ENCODE measurements around the gene RUFY1. TPM values are rescaled to one million over a fixed set of nuclear protein-coding genes. Genes with fewer than 3 reads are reported as not detected.
"Not testable (repeated sequence)": the region's sequence is repeated elsewhere in the genome, so short reads cannot be mapped to it uniquely, and the experiment has no call there.

RUFY1 gene
- polyA plus RNA-seq, result 53.7 TPM

GRCh38 chr5:179550511-179551342 is at the start of gene RUFY1:
TSS of gene RUFY1 (plus strand) at chr5:179550554. CDS start at chr5:179550570, 16 bp downstream.
- H3K4me3 Mint-ChIP-seq, result peak within 1 kb of the TSS; percentile 95 to 100 (median 99)
- H3K27ac Mint-ChIP-seq, result peak within 1 kb of the TSS; percentile 99 to 100 (median 100)
- peaks cover 25 to 27% (median 27%) of the 10 kb centered on the region in 3 donors for H3K4me1 Mint-ChIP-seq
- H3K27me3 Mint-ChIP-seq, result no peaks in the 10 kb centered on the region
- peaks cover 4% of the 10 kb centered on the region for H3K36me3 Mint-ChIP-seq
- no peaks in the 10 kb centered on the region for H3K9me3 Mint-ChIP-seq

- not testable (repeated sequence) for H3K27ac Mint-ChIP-seq, H3K27me3 Mint-ChIP-seq, H3K4me1 Mint-ChIP-seq, H3K36me3 Mint-ChIP-seq, H3K4me3 Mint-ChIP-seq, H3K9me3 Mint-ChIP-seq
Observed at GRCh38 chr5:179501997-179502396, 48.4 kb upstream of the RUFY1 start.

GRCh38 chr5:179502420-179502819 is 47.9 kb upstream of the RUFY1 start:
- H3K36me3 Mint-ChIP-seq, H3K27ac Mint-ChIP-seq: not testable (repeated sequence)

GRCh38 chr5:179504191-179504590 is 46.2 kb upstream of the RUFY1 start:
- no peak overlapping the region for H3K4me3 Mint-ChIP-seq
- peaks cover 0 to under 1% (median 0%) of the 10 kb centered on the region in 3 donors for H3K9me3 Mint-ChIP-seq
- H3K36me3 Mint-ChIP-seq, result no peaks in the 10 kb centered on the region
- H3K4me1 Mint-ChIP-seq, result peaks cover 1 to 7% (median 2%) of the 10 kb centered on the region in 3 donors
- peaks cover 5% of the 10 kb centered on the region for H3K27me3 Mint-ChIP-seq
- H3K27ac Mint-ChIP-seq, result no peak overlapping the region

More at GRCh38 chr5:179502420-179502819, 47.9 kb upstream of the RUFY1 start:
- H3K4me3 Mint-ChIP-seq, H3K9me3 Mint-ChIP-seq, H3K4me1 Mint-ChIP-seq, H3K27me3 Mint-ChIP-seq: not testable (repeated sequence)

- no peaks in the 10 kb centered on the region for H3K9me3 Mint-ChIP-seq
- H3K36me3 Mint-ChIP-seq, result no peaks in the 10 kb centered on the region
- H3K4me3 Mint-ChIP-seq, result no peak overlapping the region
- H3K27ac Mint-ChIP-seq, result no peak overlapping the region
- H3K27me3 Mint-ChIP-seq, result peaks cover 3% of the 10 kb centered on the region
- peaks cover 4 to 13% (median 5%) of the 10 kb centered on the region in 3 donors for H3K4me1 Mint-ChIP-seq
Observed at GRCh38 chr5:179504600-179505396, 45.6 kb upstream of the RUFY1 start.

GRCh38 chr5:179505636-179506261 is 44.6 kb upstream of the RUFY1 start:
- peaks cover 4 to 16% (median 5%) of the 10 kb centered on the region in 3 donors for H3K4me1 Mint-ChIP-seq

GRCh38 chr5:179509239-179509638 is 41.1 kb upstream of the RUFY1 start:
- Mint-ChIP-seq H3K4me3 (peak overlapping the region in 1 of 4 donors; percentile 70), H3K27ac (no peak overlapping the region), H3K36me3 (no peaks in the 10 kb centered on the region), H3K4me1 (peaks cover 4 to 16% (median 5%) of the 10 kb centered on the region in 3 donors), H3K27me3 (peaks cover 1% of the 10 kb centered on the region), H3K9me3 (no peaks in the 10 kb centered on the region)

More at GRCh38 chr5:179505636-179506261, 44.6 kb upstream of the RUFY1 start:
- Mint-ChIP-seq H3K27ac (no peak overlapping the region), H3K4me3 (no peak overlapping the region), H3K27me3 (peaks cover 1% of the 10 kb centered on the region), H3K9me3 (no peaks in the 10 kb centered on the region), H3K36me3 (no peaks in the 10 kb centered on the region)

- Mint-ChIP-seq H3K27ac (peak overlapping the region in 1 of 3 donors; percentile 88), H3K27me3 (peaks cover 1% of the 10 kb centered on the region), H3K4me3 (no peak overlapping the region), H3K9me3 (no peaks in the 10 kb centered on the region), H3K4me1 (peaks cover 4 to 16% (median 5%) of the 10 kb centered on the region in 3 donors), H3K36me3 (no peaks in the 10 kb centered on the region)
Observed at GRCh38 chr5:179509845-179510244, 40.5 kb upstream of the RUFY1 start.

- Mint-ChIP-seq H3K27me3 (peaks cover 3% of the 10 kb centered on the region), H3K9me3 (no peaks in the 10 kb centered on the region), H3K36me3 (no peaks in the 10 kb centered on the region), H3K4me1 (peaks cover 4 to 17% (median 5%) of the 10 kb centered on the region in 3 donors), H3K4me3 (no peak overlapping the region), H3K27ac (no peak overlapping the region)
Observed at GRCh38 chr5:179512452-179513000, 37.8 kb upstream of the RUFY1 start.

GRCh38 chr5:179515501-179515900 is 34.9 kb upstream of the RUFY1 start:
- Mint-ChIP-seq H3K27ac (peak overlapping the region in 1 of 3 donors; percentile 31), H3K4me3 (peak overlapping the region in 1 of 4 donors; percentile 12)
- H3K9me3 Mint-ChIP-seq, H3K27me3 Mint-ChIP-seq, H3K4me1 Mint-ChIP-seq, H3K36me3 Mint-ChIP-seq: not testable (repeated sequence)

- Mint-ChIP-seq H3K9me3 (peaks cover 0 to 2% (median 0%) of the 10 kb centered on the region in 3 donors), H3K27me3 (peaks cover 3% of the 10 kb centered on the region), H3K4me3 (no peak overlapping the region), H3K36me3 (peaks cover 3% of the 10 kb centered on the region), H3K4me1 (peaks cover 0 to 4% (median 3%) of the 10 kb centered on the region in 3 donors), H3K27ac (no peak overlapping the region)
Observed at GRCh38 chr5:179516221-179516620, 34.1 kb upstream of the RUFY1 start.

- H3K27me3 Mint-ChIP-seq, H3K4me1 Mint-ChIP-seq, H3K27ac Mint-ChIP-seq, H3K9me3 Mint-ChIP-seq, H3K36me3 Mint-ChIP-seq, H3K4me3 Mint-ChIP-seq: not testable (repeated sequence)
Observed at GRCh38 chr5:179517746-179518145, 32.6 kb upstream of the RUFY1 start.

- H3K4me3 Mint-ChIP-seq, H3K9me3 Mint-ChIP-seq, H3K36me3 Mint-ChIP-seq, H3K27me3 Mint-ChIP-seq, H3K27ac Mint-ChIP-seq, H3K4me1 Mint-ChIP-seq: not testable (repeated sequence)
Observed at GRCh38 chr5:179518369-179518768, 32.0 kb upstream of the RUFY1 start.

- not testable (repeated sequence) for H3K4me3 Mint-ChIP-seq, H3K36me3 Mint-ChIP-seq, H3K9me3 Mint-ChIP-seq, H3K4me1 Mint-ChIP-seq, H3K27me3 Mint-ChIP-seq
- peak overlapping the region in 1 of 3 donors; percentile 31 for H3K27ac Mint-ChIP-seq
Observed at GRCh38 chr5:179519416-179520070, 30.8 kb upstream of the RUFY1 start.

Measured in IgD-negative memory B cell (primary cell).